Measurements from ENCODE around the gene CASP9. TPM values are rescaled to one million over a fixed set of nuclear protein-coding genes. Genes with fewer than 3 reads are reported as not detected.
"Not testable (repeated sequence)": the region's sequence is repeated elsewhere in the genome, so short reads cannot be mapped to it uniquely, and the experiment has no call there.

Gene CASP9
- total and polyA plus RNA-seq, 4 donors: 7.6 to 25.3 (median 9.3) TPM

GRCh38 chr1:15459771-15460707 lies 64.0 kb downstream of the CASP9 start:
- H3K36me3 ChIP-seq (ENCODE audit: control insufficient read depth in 1 of 2, insufficient read depth in 2 of 2, low read length in 1 of 2): no peaks in the 10 kb centered on the region
- H3K27ac ChIP-seq (ENCODE audit: low read depth in 1 of 2, low read length in 2 of 2): no peak overlapping the region
- WGBS, 2 donors: 38 to 40% methylated on average over 10 of the region's 10 CpGs
- intact Hi-C loops (cut with DNase I): no loop called here
- no peaks in the 10 kb centered on the region for H3K27me3 ChIP-seq (ENCODE audit: control insufficient read depth in 1 of 2, insufficient read depth in 2 of 2, low read length in 1 of 2)
- no peaks in the 10 kb centered on the region for H3K4me1 ChIP-seq (ENCODE audit: control insufficient read depth in 1 of 2, insufficient read depth in 2 of 2, low read length in 2 of 2)
- H3K9me3 ChIP-seq (ENCODE audit: control insufficient read depth, low read length): no peaks in the 10 kb centered on the region
- no peak for DNase-seq
- no peak overlapping the region for H3K4me3 ChIP-seq (ENCODE audit: low read length in 2 of 2)
- ATAC-seq (ENCODE audit: low FRiP score): no peak

- H3K36me3 ChIP-seq (ENCODE audit: control insufficient read depth in 1 of 2, insufficient read depth in 2 of 2, low read length in 1 of 2); H3K9me3 ChIP-seq (ENCODE audit: control insufficient read depth, low read length); H3K4me1 ChIP-seq (ENCODE audit: control insufficient read depth in 1 of 2, insufficient read depth in 2 of 2, low read length in 2 of 2); DNase-seq; ATAC-seq (ENCODE audit: low FRiP score); intact Hi-C loops (cut with DNase I); H3K27ac ChIP-seq (ENCODE audit: low read depth in 1 of 2, low read length in 2 of 2); H3K27me3 ChIP-seq (ENCODE audit: control insufficient read depth in 1 of 2, insufficient read depth in 2 of 2, low read length in 1 of 2); H3K4me3 ChIP-seq (ENCODE audit: low read length in 2 of 2): not testable (repeated sequence)
- WGBS, 2 donors: 90 to 93% methylated on average over 4 of the region's 4 CpGs
Observed at GRCh38 chr1:15458388-15458787, 65.6 kb downstream of the CASP9 start.

GRCh38 chr1:15457585-15457984 lies 66.4 kb downstream of the CASP9 start:
- ATAC-seq (ENCODE audit: low FRiP score): no peak
- 80 to 83% methylated on average over 2 of the region's 2 CpGs for WGBS, 2 donors
- intact Hi-C loops (cut with DNase I): no loop called here

GRCh38 chr1:15456313-15456954 lies 67.6 kb downstream of the CASP9 start, which contains the start of gene CELA2A:
CELA2A (plus strand) TSS chr1:15456732; CDS start chr1:15456754, 22 bp downstream.
- ATAC-seq (ENCODE audit: low FRiP score) (no peak), DNase-seq (no peak)
- H3K36me3 ChIP-seq (ENCODE audit: control insufficient read depth in 1 of 2, insufficient read depth in 2 of 2, low read length in 1 of 2): no peaks in the 10 kb centered on the region
- no peak within 1 kb of the TSS for H3K4me3 ChIP-seq (ENCODE audit: low read length in 2 of 2)
- intact Hi-C loops (cut with DNase I): no loop called here
- no peaks in the 10 kb centered on the region for H3K9me3 ChIP-seq (ENCODE audit: control insufficient read depth, low read length)
- H3K27ac ChIP-seq (ENCODE audit: low read depth in 1 of 2, low read length in 2 of 2): no peak within 1 kb of the TSS
- H3K4me1 ChIP-seq (ENCODE audit: control insufficient read depth in 1 of 2, insufficient read depth in 2 of 2, low read length in 2 of 2): no peaks in the 10 kb centered on the region
- WGBS, 2 donors: 92 to 97% methylated on average over 8 of the region's 8 CpGs
- no peaks in the 10 kb centered on the region for H3K27me3 ChIP-seq (ENCODE audit: control insufficient read depth in 1 of 2, insufficient read depth in 2 of 2, low read length in 1 of 2)

More at GRCh38 chr1:15457585-15457984, 66.4 kb downstream of the CASP9 start:
- DNase-seq: no peak
- H3K36me3 ChIP-seq (ENCODE audit: control insufficient read depth in 1 of 2, insufficient read depth in 2 of 2, low read length in 1 of 2): no peaks in the 10 kb centered on the region
- H3K27ac ChIP-seq (ENCODE audit: low read depth in 1 of 2, low read length in 2 of 2): no peak overlapping the region
- no peaks in the 10 kb centered on the region for H3K27me3 ChIP-seq (ENCODE audit: control insufficient read depth in 1 of 2, insufficient read depth in 2 of 2, low read length in 1 of 2)
- no peak overlapping the region for H3K4me3 ChIP-seq (ENCODE audit: low read length in 2 of 2)
- H3K4me1 ChIP-seq (ENCODE audit: control insufficient read depth in 1 of 2, insufficient read depth in 2 of 2, low read length in 2 of 2): no peaks in the 10 kb centered on the region
- no peaks in the 10 kb centered on the region for H3K9me3 ChIP-seq (ENCODE audit: control insufficient read depth, low read length)

- H3K9me3 ChIP-seq (ENCODE audit: control insufficient read depth, low read length): no peaks in the 10 kb centered on the region
- H3K36me3 ChIP-seq (ENCODE audit: control insufficient read depth in 1 of 2, insufficient read depth in 2 of 2, low read length in 1 of 2): no peaks in the 10 kb centered on the region
- H3K27me3 ChIP-seq (ENCODE audit: control insufficient read depth in 1 of 2, insufficient read depth in 2 of 2, low read length in 1 of 2): no peaks in the 10 kb centered on the region
- WGBS, 2 donors: 95% methylated on average over 6 of the region's 6 CpGs
- DNase-seq (no peak), ATAC-seq (ENCODE audit: low FRiP score) (no peak)
- H3K4me3 ChIP-seq (ENCODE audit: low read length in 2 of 2): no peak overlapping the region
- intact Hi-C loops (cut with DNase I): no loop called here
- H3K27ac ChIP-seq (ENCODE audit: low read depth in 1 of 2, low read length in 2 of 2): no peak overlapping the region
- H3K4me1 ChIP-seq (ENCODE audit: control insufficient read depth in 1 of 2, insufficient read depth in 2 of 2, low read length in 2 of 2): no peaks in the 10 kb centered on the region
Observed at GRCh38 chr1:15455522-15455921, 68.5 kb downstream of the CASP9 start.

- H3K36me3 ChIP-seq (ENCODE audit: control insufficient read depth in 1 of 2, insufficient read depth in 2 of 2, low read length in 1 of 2): no peaks in the 10 kb centered on the region
- ATAC-seq (ENCODE audit: low FRiP score) (no peak), DNase-seq (no peak)
- no peaks in the 10 kb centered on the region for H3K27me3 ChIP-seq (ENCODE audit: control insufficient read depth in 1 of 2, insufficient read depth in 2 of 2, low read length in 1 of 2)
- no peaks in the 10 kb centered on the region for H3K4me1 ChIP-seq (ENCODE audit: control insufficient read depth in 1 of 2, insufficient read depth in 2 of 2, low read length in 2 of 2)
- WGBS, 2 donors: 26% methylated on average over 3 of the region's 3 CpGs
- H3K9me3 ChIP-seq (ENCODE audit: control insufficient read depth, low read length): no peaks in the 10 kb centered on the region
- no peak overlapping the region for H3K27ac ChIP-seq (ENCODE audit: low read depth in 1 of 2, low read length in 2 of 2)
- no peak overlapping the region for H3K4me3 ChIP-seq (ENCODE audit: low read length in 2 of 2)
- intact Hi-C loops (cut with DNase I): no loop called here
Observed at GRCh38 chr1:15454256-15454655, 69.8 kb downstream of the CASP9 start.

- no peaks in the 10 kb centered on the region for H3K27me3 ChIP-seq (ENCODE audit: control insufficient read depth in 1 of 2, insufficient read depth in 2 of 2, low read length in 1 of 2)
- H3K27ac ChIP-seq (ENCODE audit: low read depth in 1 of 2, low read length in 2 of 2): no peak overlapping the region
- H3K36me3 ChIP-seq (ENCODE audit: control insufficient read depth in 1 of 2, insufficient read depth in 2 of 2, low read length in 1 of 2): no peaks in the 10 kb centered on the region
- no peak overlapping the region for H3K4me3 ChIP-seq (ENCODE audit: low read length in 2 of 2)
- intact Hi-C loops (cut with DNase I): no loop called here
- ATAC-seq (ENCODE audit: low FRiP score) (no peak), DNase-seq (no peak)
- 81 to 84% methylated on average over 11 of the region's 11 CpGs for WGBS, 2 donors
- H3K4me1 ChIP-seq (ENCODE audit: control insufficient read depth in 1 of 2, insufficient read depth in 2 of 2, low read length in 2 of 2): no peaks in the 10 kb centered on the region
- no peaks in the 10 kb centered on the region for H3K9me3 ChIP-seq (ENCODE audit: control insufficient read depth, low read length)
Observed at GRCh38 chr1:15453734-15454133, 70.3 kb downstream of the CASP9 start.

GRCh38 chr1:15452866-15453571 lies 71.0 kb downstream of the CASP9 start:
- no peak for ATAC-seq (ENCODE audit: low FRiP score)
- Histone ChIP-seq H3K27ac (ENCODE audit: low read depth in 1 of 2, low read length in 2 of 2) (no peak overlapping the region), H3K36me3 (ENCODE audit: control insufficient read depth in 1 of 2, insufficient read depth in 2 of 2, low read length in 1 of 2) (no peaks in the 10 kb centered on the region), H3K4me3 (ENCODE audit: low read length in 2 of 2) (no peak overlapping the region), H3K27me3 (ENCODE audit: control insufficient read depth in 1 of 2, insufficient read depth in 2 of 2, low read length in 1 of 2) (no peaks in the 10 kb centered on the region), H3K9me3 (ENCODE audit: control insufficient read depth, low read length) (no peaks in the 10 kb centered on the region), H3K4me1 (ENCODE audit: control insufficient read depth in 1 of 2, insufficient read depth in 2 of 2, low read length in 2 of 2) (no peaks in the 10 kb centered on the region)
- intact Hi-C loops (cut with DNase I): no loop called here
- DNase-seq: no peak
- WGBS, 2 donors: 87 to 91% methylated on average over 10 of the region's 10 CpGs
